CD14-positive monocyte (primary cell): ENCODE measurements around the gene CTPS1. TPM values are rescaled to one million over a fixed set of nuclear protein-coding genes. Genes with fewer than 3 reads are reported as not detected.

Experiments used
- DNase-seq, 3 donors: peaks; one replicate each; pipeline ENCODE4 v3.0.0-alpha.2; 2011 to 2022
- H2AFZ ChIP-seq: 2 replicates; pipeline ENCODE4 v1.6.0; 2012; ENCODE audit warnings: mild to moderate bottlenecking, low read depth, low read length, inconsistent platforms; ENCODE audit not compliant: insufficient read depth, poor library complexity, severe bottlenecking
- H3K27ac ChIP-seq, 2 donors: 1 replicate in 1 of 2; 2 replicates in 1 of 2; pipeline ENCODE4 v1.5.1; 2012 to 2013; ENCODE audit warnings: low read length in 2 of 2, control low read depth in 1 of 2, inconsistent platforms in 1 of 2, low read depth in 1 of 2, mild to moderate bottlenecking in 1 of 2
- H3K27me3 ChIP-seq, 2 donors: one replicate each; pipeline versions ENCODE4 v1.6.0 to v1.6.1; 2011 to 2013; ENCODE audit warnings: low read length in 2 of 2; ENCODE audit not compliant: control insufficient read depth in 2 of 2, insufficient read depth in 2 of 2
- H3K36me3 ChIP-seq, 2 donors: replicated peaks in 1 of 2; 1 replicate in 1 of 2; 2 replicates in 1 of 2; pipeline versions ENCODE4 v1.5.1 to v1.6.1; 2012 to 2013; ENCODE audit warnings: low read length in 2 of 2, control low read depth in 1 of 2, inconsistent platforms in 1 of 2, mild to moderate bottlenecking in 1 of 2; ENCODE audit not compliant: insufficient read depth in 2 of 2, control insufficient read depth in 1 of 2
- H3K4me1 ChIP-seq, 2 donors: 1 replicate in 1 of 2; 2 replicates in 1 of 2; pipeline versions ENCODE4 v1.5.1 to v1.6.1; 2012 to 2013; ENCODE audit warnings: low read length in 2 of 2, control low read depth in 1 of 2, inconsistent platforms in 1 of 2, mild to moderate bottlenecking in 1 of 2, moderate library complexity in 1 of 2; ENCODE audit not compliant: insufficient read depth in 2 of 2, control insufficient read depth in 1 of 2
- H3K4me2 ChIP-seq: replicated peaks from 2 replicates; pipeline ENCODE3; 2012; ENCODE audit warnings: low read length, moderate library complexity, mild to moderate bottlenecking; ENCODE audit not compliant: poor library complexity, severe bottlenecking; ENCODE audit errors: extremely low read depth
- H3K4me3 ChIP-seq, 3 experiments: fragments of 200-600 bp in 1 of 3; sonication (generic) in 1 of 3; replicated peaks in 1 of 3; 1 replicate in 2 of 3; 2 replicates in 1 of 3; pipeline ENCODE4 v1.5.1; 2011 to 2013; ENCODE audit warnings: low read length in 3 of 3, mild to moderate bottlenecking in 3 of 3, control low read depth in 2 of 3, low read depth in 2 of 3, inconsistent platforms in 1 of 3, moderate library complexity in 1 of 3
- H3K79me2 ChIP-seq: 2 replicates; pipeline ENCODE4 v1.6.0; 2012; ENCODE audit warnings: mild to moderate bottlenecking, control low read depth, inconsistent platforms, low read length, moderate library complexity; ENCODE audit not compliant: insufficient read depth
- H3K9ac ChIP-seq: 2 replicates; pipeline ENCODE4 v1.6.0; 2017; ENCODE audit warnings: low read length, mild to moderate bottlenecking; ENCODE audit not compliant: insufficient read depth, poor library complexity, severe bottlenecking
- H3K9me3 ChIP-seq, 2 donors: replicated peaks in 1 of 2; 1 replicate in 1 of 2; 2 replicates in 1 of 2; pipeline versions ENCODE4 v1.5.1 to v1.6.1; 2012 to 2013; ENCODE audit warnings: low read length in 2 of 2, control low read depth in 1 of 2; ENCODE audit not compliant: control insufficient read depth in 1 of 2, insufficient read depth in 1 of 2
- H4K20me1 ChIP-seq: 2 replicates; pipeline ENCODE4 v1.6.0; 2012; ENCODE audit warnings: mild to moderate bottlenecking, low read length, control low read depth, moderate library complexity; ENCODE audit not compliant: insufficient read depth
- H3K27ac Mint-ChIP-seq, 7 donors: one replicate each; pipeline ENCODE4 v1.8.0; 2020; ENCODE audit warnings: mild to moderate bottlenecking in 7 of 7, mixed read lengths in 7 of 7, moderate library complexity in 6 of 7, inconsistent platforms in 2 of 7
- H3K27me3 Mint-ChIP-seq, 3 donors: one replicate each; pipeline ENCODE4 v1.8.0; 2021 to 2022; ENCODE audit warnings: low read depth in 3 of 3, mild to moderate bottlenecking in 3 of 3, mixed read lengths in 3 of 3, moderate library complexity in 3 of 3, inconsistent platforms in 1 of 3
- H3K36me3 Mint-ChIP-seq, 2 donors: one replicate each; pipeline ENCODE4 v1.8.0; 2020; ENCODE audit warnings: mixed read lengths in 2 of 2, inconsistent platforms in 1 of 2, mild to moderate bottlenecking in 1 of 2
- H3K4me1 Mint-ChIP-seq: one replicate; pipeline ENCODE4 v1.8.0; 2020; ENCODE audit warnings: mild to moderate bottlenecking, mixed read lengths
- H3K4me3 Mint-ChIP-seq, 2 donors: one replicate each; pipeline ENCODE4 v1.8.0; 2020; ENCODE audit warnings: mild to moderate bottlenecking in 2 of 2, mixed read lengths in 2 of 2, moderate library complexity in 1 of 2
- H3K9me3 Mint-ChIP-seq, 7 donors: one replicate each; pipeline ENCODE4 v1.8.0; 2020 to 2022; ENCODE audit warnings: mixed read lengths in 7 of 7, mild to moderate bottlenecking in 6 of 7, moderate library complexity in 6 of 7, inconsistent platforms in 2 of 7
- CTCF ChIP-seq: fragments of 200-600 bp; IDR thresholded peaks from one replicate; pipeline ENCODE4 v1.8.0; 2022; ENCODE audit warnings: antibody characterized with exemption, mild to moderate bottlenecking
- WGBS: methylation state at CpG from one replicate; pipeline ENCODE4 v1.1.5; 2013; ENCODE audit warnings: missing lambda C conversion rate; ENCODE audit not compliant: insufficient coverage; 5-methylcytosine and 5-hydroxymethylcytosine counted together
- intact Hi-C, 2 donors: fragments of 100-400 bp; cut with micrococcal nuclease; formaldehyde crosslinking; loops; one replicate each; pipeline versions ENCODE4 v1.15.0 to v1.15.1; 2023
- polyA plus RNA-seq, 3 donors: library from polyadenylated mRNA; depleted of rRNA in 1 of 3; unstranded in 2 of 3; stranded (reverse) in 1 of 3; fragments of 300-500 nt in 2 of 3; fragments of >200 nt in 1 of 3; fragmentation: Illumina TruSeq in 2 of 3; gene quantifications; 1 replicate in 2 of 3; 2 replicates in 1 of 3; pipeline ENCODE4 v1.2.3, GENCODE V29; 2012 to 2021

Gene CTPS1
- polyA plus RNA-seq, 3 donors = 5.3 to 8.6 (median 6.0) TPM

GRCh38 chr1:40949563-40949962 is 29.9 kb upstream of the CTPS1 start:
- H3K9me3 ChIP-seq = no peaks in the 10 kb centered on the region
- Mint-ChIP-seq H3K27ac (no peak overlapping the region), H3K4me3 (no peak overlapping the region), H3K9me3 (peaks cover 0 to 4% (median 2%) of the 10 kb centered on the region in 7 donors), H3K27me3 (peaks cover 25 to 38% (median 34%) of the 10 kb centered on the region in 3 donors), H3K4me1 (peaks cover 17% of the 10 kb centered on the region), H3K36me3 (peaks cover 0 to 3% of the 10 kb centered on the region in 2 donors)
- H3K9ac ChIP-seq = no peak overlapping the region
- H3K27me3 ChIP-seq = peaks cover 8 to 34% of the 10 kb centered on the region in 2 donors
- no peaks in the 10 kb centered on the region for H3K79me2 ChIP-seq
- no peak overlapping the region for H3K4me2 ChIP-seq
- H3K36me3 ChIP-seq = no peaks in the 10 kb centered on the region
- no peak overlapping the region for H3K4me3 ChIP-seq
- WGBS = 100% methylated on average over 2 of the region's 6 CpGs
- no peaks in the 10 kb centered on the region for H4K20me1 ChIP-seq
- no peak overlapping the region for H2AFZ ChIP-seq
- intact Hi-C loops = no loop called here
- peaks cover 15% of the 10 kb centered on the region in 2 donors for H3K4me1 ChIP-seq
- no peak for DNase-seq
- no peak overlapping the region for H3K27ac ChIP-seq
- TF ChIP-seq CTCF = no peak

GRCh38 chr1:40951943-40952743 is 27.4 kb upstream of the CTPS1 start:
- 23% methylated on average over 15 of the region's 17 CpGs for WGBS
- peak overlapping the region in 1 of 2 donors; percentile 65 for H3K4me3 Mint-ChIP-seq
- H3K27me3 Mint-ChIP-seq = peaks cover 42 to 54% (median 49%) of the 10 kb centered on the region in 3 donors
- no peak overlapping the region for H3K4me3 ChIP-seq
- intact Hi-C loops = loop anchor here (2.0 to 10.0 kb wide), 5 partner anchors 65 to 337 kb away; no protein-coding TSS in a partner anchor
- H3K27me3 ChIP-seq = peaks cover 18 to 54% of the 10 kb centered on the region in 2 donors
- TF ChIP-seq CTCF = peak; percentile 96
- H3K4me1 Mint-ChIP-seq = peaks cover 30% of the 10 kb centered on the region
- no peak overlapping the region for H3K27ac ChIP-seq
- H3K36me3 ChIP-seq = no peaks in the 10 kb centered on the region
- peaks cover 20 to 27% of the 10 kb centered on the region in 2 donors for H3K4me1 ChIP-seq
- H3K4me2 ChIP-seq = peak overlapping the region; percentile 23
- no peaks in the 10 kb centered on the region for H3K79me2 ChIP-seq
- peaks cover 0 to 3% of the 10 kb centered on the region in 2 donors for H3K36me3 Mint-ChIP-seq
- H3K9me3 ChIP-seq = no peaks in the 10 kb centered on the region
- no peak overlapping the region for H3K27ac Mint-ChIP-seq
- peak; percentile 21 to 61 (median 57) for DNase-seq
- no peak overlapping the region for H3K9ac ChIP-seq
- no peaks in the 10 kb centered on the region for H4K20me1 ChIP-seq
- H2AFZ ChIP-seq = no peak overlapping the region
- peaks cover 0 to 7% (median 0%) of the 10 kb centered on the region in 7 donors for H3K9me3 Mint-ChIP-seq
